Measurements from ENCODE around the gene PLEKHA1.

Gene PLEKHA1

GRCh38 chr10:122450353-122450990 is 76.0 kb downstream of the PLEKHA1 start:
- no peaks in the 10 kb centered on the region for H3K27me3 ChIP-seq (ENCODE audit: insufficient read depth, poor library complexity, severe bottlenecking)
- H3K27ac ChIP-seq (replicated peaks): no peak overlapping the region
- H3K4me3 ChIP-seq (replicated peaks; ENCODE audit: insufficient read depth, low read length): no peak overlapping the region
- TF ChIP-seq, protein P1, sequence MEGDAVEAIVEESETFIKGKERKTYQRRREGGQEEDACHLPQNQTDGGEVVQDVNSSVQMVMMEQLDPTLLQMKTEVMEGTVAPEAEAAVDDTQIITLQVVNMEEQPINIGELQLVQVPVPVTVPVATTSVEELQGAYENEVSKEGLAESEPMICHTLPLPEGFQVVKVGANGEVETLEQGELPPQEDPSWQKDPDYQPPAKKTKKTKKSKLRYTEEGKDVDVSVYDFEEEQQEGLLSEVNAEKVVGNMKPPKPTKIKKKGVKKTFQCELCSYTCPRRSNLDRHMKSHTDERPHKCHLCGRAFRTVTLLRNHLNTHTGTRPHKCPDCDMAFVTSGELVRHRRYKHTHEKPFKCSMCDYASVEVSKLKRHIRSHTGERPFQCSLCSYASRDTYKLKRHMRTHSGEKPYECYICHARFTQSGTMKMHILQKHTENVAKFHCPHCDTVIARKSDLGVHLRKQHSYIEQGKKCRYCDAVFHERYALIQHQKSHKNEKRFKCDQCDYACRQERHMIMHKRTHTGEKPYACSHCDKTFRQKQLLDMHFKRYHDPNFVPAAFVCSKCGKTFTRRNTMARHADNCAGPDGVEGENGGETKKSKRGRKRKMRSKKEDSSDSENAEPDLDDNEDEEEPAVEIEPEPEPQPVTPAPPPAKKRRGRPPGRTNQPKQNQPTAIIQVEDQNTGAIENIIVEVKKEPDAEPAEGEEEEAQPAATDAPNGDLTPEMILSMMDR (IDR thresholded peaks at IDR 0.05; ENCODE audit: insufficient read depth, low read length): no peak
- no peak for TF ChIP-seq SPI1 (IDR thresholded peaks at IDR 0.05; ENCODE audit: borderline replicate concordance, low read depth)
- TF ChIP-seq POLR2AphosphoS5 (IDR thresholded peaks at IDR 0.05; ENCODE audit: low read depth): no peak
- TF ChIP-seq GABPA (IDR thresholded peaks at IDR 0.05; ENCODE audit: low read depth): no peak
- TF ChIP-seq, protein P2, sequence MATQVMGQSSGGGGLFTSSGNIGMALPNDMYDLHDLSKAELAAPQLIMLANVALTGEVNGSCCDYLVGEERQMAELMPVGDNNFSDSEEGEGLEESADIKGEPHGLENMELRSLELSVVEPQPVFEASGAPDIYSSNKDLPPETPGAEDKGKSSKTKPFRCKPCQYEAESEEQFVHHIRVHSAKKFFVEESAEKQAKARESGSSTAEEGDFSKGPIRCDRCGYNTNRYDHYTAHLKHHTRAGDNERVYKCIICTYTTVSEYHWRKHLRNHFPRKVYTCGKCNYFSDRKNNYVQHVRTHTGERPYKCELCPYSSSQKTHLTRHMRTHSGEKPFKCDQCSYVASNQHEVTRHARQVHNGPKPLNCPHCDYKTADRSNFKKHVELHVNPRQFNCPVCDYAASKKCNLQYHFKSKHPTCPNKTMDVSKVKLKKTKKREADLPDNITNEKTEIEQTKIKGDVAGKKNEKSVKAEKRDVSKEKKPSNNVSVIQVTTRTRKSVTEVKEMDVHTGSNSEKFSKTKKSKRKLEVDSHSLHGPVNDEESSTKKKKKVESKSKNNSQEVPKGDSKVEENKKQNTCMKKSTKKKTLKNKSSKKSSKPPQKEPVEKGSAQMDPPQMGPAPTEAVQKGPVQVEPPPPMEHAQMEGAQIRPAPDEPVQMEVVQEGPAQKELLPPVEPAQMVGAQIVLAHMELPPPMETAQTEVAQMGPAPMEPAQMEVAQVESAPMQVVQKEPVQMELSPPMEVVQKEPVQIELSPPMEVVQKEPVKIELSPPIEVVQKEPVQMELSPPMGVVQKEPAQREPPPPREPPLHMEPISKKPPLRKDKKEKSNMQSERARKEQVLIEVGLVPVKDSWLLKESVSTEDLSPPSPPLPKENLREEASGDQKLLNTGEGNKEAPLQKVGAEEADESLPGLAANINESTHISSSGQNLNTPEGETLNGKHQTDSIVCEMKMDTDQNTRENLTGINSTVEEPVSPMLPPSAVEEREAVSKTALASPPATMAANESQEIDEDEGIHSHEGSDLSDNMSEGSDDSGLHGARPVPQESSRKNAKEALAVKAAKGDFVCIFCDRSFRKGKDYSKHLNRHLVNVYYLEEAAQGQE (IDR thresholded peaks at IDR 0.05; ENCODE audit: insufficient replicate concordance, low read depth): no peak
- no peak for DNase-seq (ENCODE audit: low read depth in 1 of 2, low spot score in 1 of 2)

DNA sequence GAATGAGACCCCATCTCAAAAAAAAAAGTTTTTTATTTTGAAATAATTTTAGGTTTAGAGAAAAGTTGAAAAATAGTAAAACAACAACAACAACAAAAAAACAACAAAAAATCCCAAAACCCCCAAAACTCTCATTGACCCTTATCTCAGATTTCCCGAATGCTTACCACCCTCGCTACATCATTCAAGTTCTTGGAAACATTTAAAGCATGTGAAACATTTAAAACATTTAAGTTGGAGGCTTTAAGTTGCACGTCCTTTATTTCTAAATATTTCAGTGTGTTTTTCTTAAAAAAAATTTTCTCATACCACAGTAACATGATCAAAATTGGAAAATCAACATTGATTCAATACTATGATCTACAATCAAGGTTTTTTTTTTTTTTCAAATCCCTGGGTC is 79.6 kb downstream of the PLEKHA1 start:
- peaks cover 6% of the 10 kb centered on the region for H3K27me3 ChIP-seq (ENCODE audit: insufficient read depth, poor library complexity, severe bottlenecking)

DNA sequence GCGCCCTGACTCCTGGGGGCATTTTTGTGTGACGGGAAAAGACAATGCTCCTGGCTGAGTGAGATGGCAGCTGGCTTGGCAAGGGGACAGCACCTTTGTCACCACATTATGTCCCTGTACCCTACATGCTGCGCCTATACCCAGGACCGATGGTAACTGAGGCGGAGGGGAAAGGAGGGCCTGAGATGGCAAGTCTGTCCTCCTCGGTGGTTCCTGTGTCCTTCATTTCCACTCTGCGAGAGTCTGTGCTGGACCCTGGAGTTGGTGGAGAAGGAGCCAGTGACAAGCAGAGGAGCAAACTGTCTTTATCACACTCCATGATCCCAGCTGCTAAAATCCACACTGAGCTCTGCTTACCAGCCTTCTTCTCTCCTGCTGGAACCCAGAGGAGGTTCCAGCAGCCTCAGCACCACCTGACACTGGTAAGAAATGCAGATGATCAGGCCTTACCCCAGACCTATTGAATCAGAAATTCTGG is 80.1 kb downstream of the PLEKHA1 start, which contains the start of gene ARMS2:
TSS of gene ARMS2 (plus strand) at position 51 of the 478 bp plus-strand sequence. CDS start at position 126, 75 bp downstream.
- no peak within 1 kb of the TSS for H3K27ac ChIP-seq (replicated peaks)
- TF ChIP-seq, protein P2 (IDR thresholded peaks at IDR 0.05; ENCODE audit: insufficient replicate concordance, low read depth): no peak
- TF ChIP-seq, protein P1 (IDR thresholded peaks at IDR 0.05; ENCODE audit: insufficient read depth, low read length): no peak
- TF ChIP-seq GABPA (IDR thresholded peaks at IDR 0.05; ENCODE audit: low read depth): no peak
- no peak within 1 kb of the TSS for H3K4me3 ChIP-seq (replicated peaks; ENCODE audit: insufficient read depth, low read length)
- DNase-seq (ENCODE audit: low read depth in 1 of 2, low spot score in 1 of 2): no peak
- H3K27me3 ChIP-seq (ENCODE audit: insufficient read depth, poor library complexity, severe bottlenecking): peaks cover 12% of the 10 kb centered on the region

More for the DNA sequence above, 79.6 kb downstream of the PLEKHA1 start:
- H3K27ac ChIP-seq (replicated peaks): no peak overlapping the region
- no peak overlapping the region for H3K4me3 ChIP-seq (replicated peaks; ENCODE audit: insufficient read depth, low read length)
- DNase-seq (ENCODE audit: low read depth in 1 of 2, low spot score in 1 of 2): no peak
- TF ChIP-seq, protein P1 (IDR thresholded peaks at IDR 0.05; ENCODE audit: insufficient read depth, low read length): no peak
- no peak for TF ChIP-seq SPI1 (IDR thresholded peaks at IDR 0.05; ENCODE audit: borderline replicate concordance, low read depth)
- TF ChIP-seq GABPA (IDR thresholded peaks at IDR 0.05; ENCODE audit: low read depth): no peak

Measured in HL-60 (cell line).